Lower leg skin (tissue), 3 donors: ENCODE data around the gene TOMM40L.

Experiments used
- CTCF ChIP-seq, 3 donors: fragments of 450-650 bp; IDR thresholded peaks; one replicate each; pipeline ENCODE4 v1.5.1; 2016; ENCODE audit warnings: antibody characterized with exemption in 3 of 3, mild to moderate bottlenecking in 3 of 3, moderate library complexity in 2 of 3
- POLR2A ChIP-seq, 2 donors: fragments of 450-650 bp; IDR thresholded peaks; one replicate each; pipeline ENCODE4 v1.6.1; 2016 to 2017; ENCODE audit warnings: antibody characterized with exemption in 2 of 2, mild to moderate bottlenecking in 1 of 2, moderate library complexity in 1 of 2

- TF ChIP-seq CTCF (IDR thresholded peaks at IDR 0.05) (no peak), POLR2A (IDR thresholded peaks at IDR 0.05) (no peak)
These were observed 16.5 kb downstream of the TOMM40L start for GRCh38 chr1:161242313-161242712.
